ENCODE data around the gene PCDH18. TPM values are rescaled to one million over a fixed set of nuclear protein-coding genes. Genes with fewer than 3 reads are reported as not detected.
"Not testable (repeated sequence)": the region's sequence is repeated elsewhere in the genome, so short reads cannot be mapped to it uniquely, and the experiment has no call there.

PCDH18 gene
- total RNA-seq, 1 donor from 2014 or later, result 6.2 TPM

DNA sequence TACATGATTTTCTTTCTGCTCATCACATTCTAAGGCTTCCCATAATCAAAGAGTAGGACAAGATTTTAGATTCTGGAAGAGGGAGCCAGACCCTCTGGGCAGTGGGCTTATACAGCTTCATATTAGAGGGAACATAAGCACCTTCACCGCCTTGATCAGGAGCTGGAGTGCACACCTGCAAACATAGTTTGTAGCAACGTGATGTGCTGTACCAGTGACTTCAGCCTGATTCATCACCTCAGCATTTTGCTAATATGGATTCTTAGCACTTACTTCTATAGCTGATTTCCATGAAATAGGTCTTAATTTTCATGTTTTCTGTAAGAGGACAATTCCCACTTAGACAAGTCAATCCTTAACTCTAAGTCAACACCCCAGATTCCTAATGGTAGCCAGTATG is 36.7 kb downstream of the PCDH18 start:
- DNase-seq (ENCODE audit: missing footprints), result no peak
- no peak for ATAC-seq
- intact Hi-C loops (cut with DNase I), result no loop called here

DNA sequence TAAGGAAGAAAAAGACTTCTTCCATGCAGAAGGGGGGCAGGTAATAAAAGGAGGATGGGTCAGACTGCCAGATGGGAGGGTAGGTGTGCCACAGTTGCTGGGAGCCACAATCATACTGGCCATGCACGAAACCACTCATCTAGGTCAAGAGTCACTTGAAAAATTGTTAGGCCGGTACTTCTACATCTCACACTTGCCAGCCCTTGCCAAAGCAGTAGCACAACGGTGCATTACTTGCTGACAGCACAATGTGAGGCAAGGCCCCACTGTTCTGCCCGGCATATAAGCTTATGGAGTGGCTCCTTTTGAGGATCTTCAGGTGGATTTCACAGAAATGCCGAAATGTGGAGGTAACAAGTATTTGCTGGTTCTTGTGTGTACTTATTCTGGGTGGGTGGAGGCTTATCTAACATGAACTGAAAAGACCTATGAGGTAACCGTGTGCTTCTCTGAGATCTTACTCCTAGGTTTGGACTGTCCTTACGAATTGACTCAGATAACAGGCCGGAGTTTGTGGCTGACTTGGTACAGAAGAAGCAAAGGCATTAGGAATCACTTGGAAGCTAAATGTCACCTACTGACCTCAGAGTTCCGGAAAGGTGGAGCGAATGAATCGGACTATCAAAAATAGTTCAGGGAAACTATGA is 48.9 kb downstream of the PCDH18 start:
- intact Hi-C loops (cut with DNase I); ATAC-seq; DNase-seq (ENCODE audit: missing footprints): not testable (repeated sequence)

GRCh38 chr4:137479657-137480056 is 52.6 kb downstream of the PCDH18 start:
- intact Hi-C loops (cut with DNase I); ATAC-seq: not testable (repeated sequence)
- peak; percentile 16 for DNase-seq (ENCODE audit: missing footprints)

GRCh38 chr4:137476345-137476744 is 55.9 kb downstream of the PCDH18 start:
- ATAC-seq (no peak), DNase-seq (ENCODE audit: missing footprints) (no peak)
- intact Hi-C loops (cut with DNase I), result no loop called here

DNA sequence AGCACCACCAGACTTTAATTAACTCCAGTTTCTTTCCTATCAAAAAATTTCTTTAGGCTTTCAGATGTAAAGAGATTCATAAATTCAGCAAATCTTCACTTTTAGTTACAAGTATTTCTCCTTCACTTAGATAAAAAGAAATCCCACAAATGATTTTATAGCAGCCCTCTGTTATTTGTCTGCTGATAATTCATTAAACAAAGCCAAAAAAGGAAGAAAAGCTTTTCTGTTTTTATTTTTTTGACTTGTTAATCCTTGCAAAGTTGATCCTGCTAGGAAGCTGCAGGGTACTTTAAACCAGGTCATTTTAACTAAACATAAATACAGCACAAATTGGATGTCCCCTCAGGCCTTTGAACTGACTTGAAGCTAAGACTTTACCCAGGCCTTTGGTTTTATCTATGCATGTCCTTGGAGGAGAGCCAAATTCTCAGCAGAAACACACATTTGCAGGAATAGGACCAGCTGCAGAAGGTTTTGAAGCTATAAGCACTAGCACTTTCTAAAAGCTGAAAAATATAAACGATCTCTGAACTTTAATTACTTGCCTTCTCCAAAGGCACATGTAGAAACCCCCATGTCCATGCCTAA is 57.5 kb downstream of the PCDH18 start:
- no peak for ATAC-seq
- no peak for DNase-seq (ENCODE audit: missing footprints)
- intact Hi-C loops (cut with DNase I), result no loop called here

GRCh38 chr4:137471895-137472294 is 60.4 kb downstream of the PCDH18 start:
- ATAC-seq, result no peak
- intact Hi-C loops (cut with DNase I), result no loop called here
- no peak for DNase-seq (ENCODE audit: missing footprints)

GRCh38 chr4:137471461-137471860 is 60.8 kb downstream of the PCDH18 start:
- ATAC-seq, result no peak
- no peak for DNase-seq (ENCODE audit: missing footprints)
- intact Hi-C loops (cut with DNase I), result no loop called here

DNA sequence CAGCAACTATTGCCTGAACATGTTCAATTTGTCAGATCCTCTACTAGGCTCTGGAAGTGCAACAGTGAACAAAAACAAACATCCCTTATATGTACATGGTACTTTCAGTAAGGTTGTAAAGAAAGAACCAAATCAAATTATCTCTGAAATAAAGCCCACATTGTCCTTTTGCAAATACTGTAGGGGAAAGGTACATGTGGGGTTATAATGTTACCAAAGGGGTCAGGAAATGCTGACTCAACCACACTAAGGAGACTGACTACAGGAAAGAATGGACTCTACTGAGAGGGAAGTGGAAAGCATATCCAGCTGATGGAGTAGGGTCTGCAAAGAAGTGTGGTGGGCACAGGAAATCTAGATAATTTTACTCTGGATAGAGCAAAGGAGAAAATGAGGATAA is 61.5 kb downstream of the PCDH18 start:
- ATAC-seq, result no peak
- intact Hi-C loops (cut with DNase I), result no loop called here
- DNase-seq (ENCODE audit: missing footprints), result no peak
